HG03095 (cell line): ENCODE measurements around the gene KCNQ5.

Source experiments
- ATAC-seq: cut with Tn5 transposase; IDR thresholded peaks from one replicate; pipeline ENCODE4 v1.9.1; 2021; ENCODE audit warnings: moderate library complexity; ENCODE audit not compliant: unreplicated experiment

KCNQ5 gene

GRCh38 chr6:72832271-72832670 is 210.4 kb downstream of the KCNQ5 start:
- no peak for ATAC-seq

GRCh38 chr6:72835749-72836148 is 213.9 kb downstream of the KCNQ5 start:
- ATAC-seq: no peak

GRCh38 chr6:72836971-72837370 is 215.1 kb downstream of the KCNQ5 start:
- ATAC-seq: no peak

GRCh38 chr6:72841195-72841594 is 219.3 kb downstream of the KCNQ5 start:
- ATAC-seq: no peak

- no peak for ATAC-seq
Measured at GRCh38 chr6:72842140-72842539, 220.3 kb downstream of the KCNQ5 start.

- no peak for ATAC-seq
Measured at GRCh38 chr6:72844614-72845013, 222.8 kb downstream of the KCNQ5 start.

- ATAC-seq: no peak
Measured at GRCh38 chr6:72849346-72849745, 227.5 kb downstream of the KCNQ5 start.

GRCh38 chr6:72850040-72850439 is 228.2 kb downstream of the KCNQ5 start:
- no peak for ATAC-seq

- ATAC-seq: no peak
Measured at GRCh38 chr6:72850469-72850868, 228.6 kb downstream of the KCNQ5 start.

- no peak for ATAC-seq
Measured at GRCh38 chr6:72855471-72855870, 233.6 kb downstream of the KCNQ5 start.

- no peak for ATAC-seq
Measured at GRCh38 chr6:72856801-72857200, 234.9 kb downstream of the KCNQ5 start.

GRCh38 chr6:72857791-72858585 is 236.1 kb downstream of the KCNQ5 start:
- ATAC-seq: no peak

GRCh38 chr6:72861059-72861458 is 239.2 kb downstream of the KCNQ5 start:
- ATAC-seq: no peak

GRCh38 chr6:72861935-72862432 is 240.1 kb downstream of the KCNQ5 start:
- ATAC-seq: no peak

- ATAC-seq: no peak
Measured at GRCh38 chr6:72863131-72863530, 241.3 kb downstream of the KCNQ5 start.

- ATAC-seq: no peak
Measured at GRCh38 chr6:72864236-72864635, 242.4 kb downstream of the KCNQ5 start.

GRCh38 chr6:72864799-72865198 is 242.9 kb downstream of the KCNQ5 start:
- no peak for ATAC-seq

- no peak for ATAC-seq
Measured at GRCh38 chr6:72865467-72865866, 243.6 kb downstream of the KCNQ5 start.

- no peak for ATAC-seq
Measured at GRCh38 chr6:72869621-72870020, 247.8 kb downstream of the KCNQ5 start.

GRCh38 chr6:72873433-72873832 is 251.6 kb downstream of the KCNQ5 start:
- ATAC-seq: no peak

GRCh38 chr6:72876256-72876655 is 254.4 kb downstream of the KCNQ5 start:
- ATAC-seq: no peak

GRCh38 chr6:72886170-72886569 is 264.3 kb downstream of the KCNQ5 start:
- ATAC-seq: no peak

- ATAC-seq: no peak
Measured at GRCh38 chr6:72890233-72890632, 268.4 kb downstream of the KCNQ5 start.
